Stimulated activated CD8-positive, alpha-beta memory T cell treated with anti-CD3 and anti-CD28 coated beads, Interleukin-4, amount 100 ng/mL, for 48 hours (primary cell): ENCODE measurements around the gene ITPR2.
"Not testable (repeated sequence)": the region's sequence is repeated elsewhere in the genome, so short reads cannot be mapped to it uniquely, and the experiment has no call there.

Experiments used
- DNase-seq: peaks from one replicate; pipeline ENCODE4 v3.0.0-alpha.2; 2020

The ITPR2 gene

GRCh38 chr12:26319511-26319910, 513.5 kb downstream of the ITPR2 start:
- no peak for DNase-seq

GRCh38 chr12:26318661-26319068, 514.3 kb downstream of the ITPR2 start:
- no peak for DNase-seq

- DNase-seq: no peak
These were observed 514.9 kb downstream of the ITPR2 start for GRCh38 chr12:26317942-26318575.

- DNase-seq: not testable (repeated sequence)
These were observed 518.9 kb downstream of the ITPR2 start for GRCh38 chr12:26314103-26314502.

GRCh38 chr12:26310489-26310888, 522.5 kb downstream of the ITPR2 start:
- not testable (repeated sequence) for DNase-seq

GRCh38 chr12:26309634-26310033, 523.4 kb downstream of the ITPR2 start:
- no peak for DNase-seq

GRCh38 chr12:26304273-26304672, 528.7 kb downstream of the ITPR2 start:
- DNase-seq: no peak

- DNase-seq: no peak
These were observed 529.6 kb downstream of the ITPR2 start for GRCh38 chr12:26303418-26303817.

- no peak for DNase-seq
These were observed 530.2 kb downstream of the ITPR2 start for GRCh38 chr12:26302776-26303175.

GRCh38 chr12:26299751-26300150, 533.2 kb downstream of the ITPR2 start:
- no peak for DNase-seq

- no peak for DNase-seq
These were observed 534.0 kb downstream of the ITPR2 start for GRCh38 chr12:26298785-26299621.

- no peak for DNase-seq
These were observed 535.5 kb downstream of the ITPR2 start for GRCh38 chr12:26297396-26298070.

- DNase-seq: no peak
These were observed 538.0 kb downstream of the ITPR2 start for GRCh38 chr12:26295001-26295400.

- no peak for DNase-seq
These were observed 539.4 kb downstream of the ITPR2 start for GRCh38 chr12:26293612-26294011.

GRCh38 chr12:26292596-26292995, 540.4 kb downstream of the ITPR2 start:
- no peak for DNase-seq

- no peak for DNase-seq
These were observed 542.4 kb downstream of the ITPR2 start for GRCh38 chr12:26290565-26290964.

- DNase-seq: no peak
These were observed 545.2 kb downstream of the ITPR2 start for GRCh38 chr12:26287671-26288381.
